ENCODE measurements around the gene CLN3. TPM values are rescaled to one million over a fixed set of nuclear protein-coding genes. Genes with fewer than 3 reads are reported as not detected.

The CLN3 gene
- polyA plus RNA-seq, 3 donors: 37.0 to 113 (median 50.2) TPM

DNA sequence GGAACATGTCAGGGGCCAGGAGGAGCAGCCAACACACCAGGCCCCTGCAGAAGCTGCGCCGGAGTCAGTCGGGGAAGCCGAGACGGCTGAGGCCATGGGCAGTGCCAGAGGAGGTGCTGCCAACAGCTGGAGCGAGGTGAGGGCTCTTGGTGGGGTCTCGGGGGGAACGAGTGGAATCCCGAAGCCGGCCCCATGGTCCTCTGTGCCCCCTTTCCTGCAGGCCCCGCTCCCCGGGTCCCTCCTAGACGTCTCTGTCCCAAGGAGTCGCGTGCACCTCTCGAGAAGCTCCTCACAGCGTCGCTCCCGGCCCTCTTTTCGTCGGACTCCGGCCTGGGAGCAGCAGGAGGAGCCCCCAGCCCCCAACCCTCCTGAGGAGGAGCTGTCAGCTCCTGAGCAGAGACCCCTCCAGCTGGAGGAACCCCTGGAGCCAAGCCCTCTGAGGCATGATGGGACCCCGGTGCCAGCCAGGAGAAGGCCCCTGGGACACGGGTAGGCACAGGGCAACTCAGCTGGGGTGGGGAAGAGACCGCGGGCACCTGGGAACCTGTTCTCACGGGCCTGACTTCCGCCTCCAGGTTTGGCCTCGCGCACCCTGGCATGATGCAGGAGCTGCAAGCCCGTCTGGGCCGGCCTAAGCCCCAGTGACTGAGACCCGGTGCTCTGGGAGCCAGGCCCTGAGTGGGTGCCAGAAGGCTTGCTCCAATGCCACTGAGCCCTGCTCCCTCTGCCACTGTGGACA, 6.2 kb upstream of the CLN3 start:
- intact Hi-C loops (cut with micrococcal nuclease): loop anchor here in 1 of 2 donors (5.0 kb wide), 1 partner anchor 49 kb away; no protein-coding TSS in a partner anchor
- DNase-seq: no peak
- no peak overlapping the region for H3K4me2 ChIP-seq (replicated peaks; ENCODE audit: extremely low read depth, low read length, poor library complexity, severe bottlenecking)
- H3K9me3 ChIP-seq (replicated peaks in 1 of 2; ENCODE audit: control insufficient read depth in 1 of 2, insufficient read depth in 1 of 2, low read length in 2 of 2): no peaks in the 10 kb centered on the region
- Mint-ChIP-seq H3K36me3 (peaks cover 42 to 51% of the 10 kb centered on the region in 2 donors), H3K9me3 (peaks cover 0 to 1% (median 0%) of the 10 kb centered on the region in 7 donors), H3K27ac (peak overlapping the region; percentile 42 to 100 (median 77)), H3K4me1 (peaks cover 57% of the 10 kb centered on the region), H3K4me3 (no peak overlapping the region), H3K27me3 (ENCODE audit: low read depth in 3 of 3) (peaks cover 0 to 1% (median 0%) of the 10 kb centered on the region in 3 donors)
- no peak overlapping the region for H2AFZ ChIP-seq (ENCODE audit: insufficient read depth, low read depth, low read length, poor library complexity, severe bottlenecking)
- H3K27ac ChIP-seq (ENCODE audit: low read depth in 1 of 2, low read length in 2 of 2): peak overlapping the region in 1 of 2 donors; percentile 99
- H3K4me1 ChIP-seq (ENCODE audit: control insufficient read depth in 1 of 2, insufficient read depth in 2 of 2, low read length in 2 of 2): peaks cover 34 to 54% of the 10 kb centered on the region in 2 donors
- H3K9ac ChIP-seq (ENCODE audit: insufficient read depth, low read length, poor library complexity, severe bottlenecking): no peak overlapping the region
- H3K36me3 ChIP-seq (replicated peaks in 1 of 2; ENCODE audit: control insufficient read depth in 1 of 2, insufficient read depth in 2 of 2, low read length in 2 of 2): peaks cover 40 to 63% of the 10 kb centered on the region in 2 donors
- TF ChIP-seq, protein P1, sequence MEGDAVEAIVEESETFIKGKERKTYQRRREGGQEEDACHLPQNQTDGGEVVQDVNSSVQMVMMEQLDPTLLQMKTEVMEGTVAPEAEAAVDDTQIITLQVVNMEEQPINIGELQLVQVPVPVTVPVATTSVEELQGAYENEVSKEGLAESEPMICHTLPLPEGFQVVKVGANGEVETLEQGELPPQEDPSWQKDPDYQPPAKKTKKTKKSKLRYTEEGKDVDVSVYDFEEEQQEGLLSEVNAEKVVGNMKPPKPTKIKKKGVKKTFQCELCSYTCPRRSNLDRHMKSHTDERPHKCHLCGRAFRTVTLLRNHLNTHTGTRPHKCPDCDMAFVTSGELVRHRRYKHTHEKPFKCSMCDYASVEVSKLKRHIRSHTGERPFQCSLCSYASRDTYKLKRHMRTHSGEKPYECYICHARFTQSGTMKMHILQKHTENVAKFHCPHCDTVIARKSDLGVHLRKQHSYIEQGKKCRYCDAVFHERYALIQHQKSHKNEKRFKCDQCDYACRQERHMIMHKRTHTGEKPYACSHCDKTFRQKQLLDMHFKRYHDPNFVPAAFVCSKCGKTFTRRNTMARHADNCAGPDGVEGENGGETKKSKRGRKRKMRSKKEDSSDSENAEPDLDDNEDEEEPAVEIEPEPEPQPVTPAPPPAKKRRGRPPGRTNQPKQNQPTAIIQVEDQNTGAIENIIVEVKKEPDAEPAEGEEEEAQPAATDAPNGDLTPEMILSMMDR (IDR thresholded peaks at IDR 0.05): no peak
- H3K4me3 ChIP-seq (replicated peaks in 1 of 3; ENCODE audit: low read depth in 2 of 3, low read length in 3 of 3): no peak overlapping the region
- 96% methylated on average over 33 of the region's 33 CpGs for WGBS (ENCODE audit: insufficient coverage)
- H3K27me3 ChIP-seq (ENCODE audit: control insufficient read depth in 2 of 2, insufficient read depth in 2 of 2, low read length in 2 of 2): no peaks in the 10 kb centered on the region
- H4K20me1 ChIP-seq (ENCODE audit: insufficient read depth, low read length): peaks cover 58% of the 10 kb centered on the region
- peaks cover 49% of the 10 kb centered on the region for H3K79me2 ChIP-seq (ENCODE audit: insufficient read depth, low read length)

DNA sequence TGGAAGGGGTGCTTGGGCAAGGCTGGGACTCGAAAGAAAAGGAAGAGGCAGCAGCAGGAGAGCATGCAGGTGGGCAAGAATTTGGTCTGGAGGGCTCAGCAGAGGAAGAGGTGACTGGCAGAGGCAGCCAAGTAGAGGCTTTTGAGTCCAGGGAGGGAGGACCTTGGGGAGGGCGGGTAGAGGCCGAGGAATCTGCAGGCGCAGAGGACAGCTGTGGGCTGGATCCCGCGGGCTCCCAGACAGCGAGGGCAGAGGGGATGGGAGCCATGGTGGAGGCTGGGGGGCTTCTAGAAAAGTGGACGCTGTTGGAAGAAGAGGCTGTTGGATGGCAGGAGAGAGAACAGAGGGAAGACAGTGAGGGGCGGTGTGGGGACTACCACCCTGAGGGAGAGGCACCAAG, 5.5 kb upstream of the CLN3 start:
- H4K20me1 ChIP-seq (ENCODE audit: insufficient read depth, low read length): peaks cover 58% of the 10 kb centered on the region
- peak overlapping the region; percentile 100 for H3K4me2 ChIP-seq (replicated peaks; ENCODE audit: extremely low read depth, low read length, poor library complexity, severe bottlenecking)
- H3K36me3 ChIP-seq (replicated peaks in 1 of 2; ENCODE audit: control insufficient read depth in 1 of 2, insufficient read depth in 2 of 2, low read length in 2 of 2): peaks cover 40 to 60% of the 10 kb centered on the region in 2 donors
- H3K4me3 Mint-ChIP-seq: no peak overlapping the region
- intact Hi-C loops (cut with micrococcal nuclease): loop anchor here in 1 of 2 donors (5.0 kb wide), 1 partner anchor 50 kb away; no protein-coding TSS in a partner anchor
- peaks cover 40 to 60% of the 10 kb centered on the region in 2 donors for H3K4me1 ChIP-seq (ENCODE audit: control insufficient read depth in 1 of 2, insufficient read depth in 2 of 2, low read length in 2 of 2)
- H3K79me2 ChIP-seq (ENCODE audit: insufficient read depth, low read length): peaks cover 55% of the 10 kb centered on the region
- WGBS (ENCODE audit: insufficient coverage): 94% methylated on average over 9 of the region's 9 CpGs
- no peaks in the 10 kb centered on the region for H3K27me3 ChIP-seq (ENCODE audit: control insufficient read depth in 2 of 2, insufficient read depth in 2 of 2, low read length in 2 of 2)
- no peaks in the 10 kb centered on the region for H3K9me3 ChIP-seq (replicated peaks in 1 of 2; ENCODE audit: control insufficient read depth in 1 of 2, insufficient read depth in 1 of 2, low read length in 2 of 2)
- peaks cover 0 to 1% (median 0%) of the 10 kb centered on the region in 7 donors for H3K9me3 Mint-ChIP-seq
- H3K36me3 Mint-ChIP-seq: peaks cover 42 to 51% of the 10 kb centered on the region in 2 donors
- H3K9ac ChIP-seq (ENCODE audit: insufficient read depth, low read length, poor library complexity, severe bottlenecking): no peak overlapping the region
- no peak overlapping the region for H2AFZ ChIP-seq (ENCODE audit: insufficient read depth, low read depth, low read length, poor library complexity, severe bottlenecking)
- H3K4me3 ChIP-seq (replicated peaks in 1 of 3; ENCODE audit: low read depth in 2 of 3, low read length in 3 of 3): no peak overlapping the region
- H3K27ac ChIP-seq (ENCODE audit: low read depth in 1 of 2, low read length in 2 of 2): peak overlapping the region in 1 of 2 donors; percentile 99
- H3K27ac Mint-ChIP-seq: peak overlapping the region; percentile 67 to 100 (median 99)
- no peak for DNase-seq
- peaks cover 60% of the 10 kb centered on the region for H3K4me1 Mint-ChIP-seq
- H3K27me3 Mint-ChIP-seq (ENCODE audit: low read depth in 3 of 3): peaks cover 0 to 1% (median 0%) of the 10 kb centered on the region in 3 donors
- TF ChIP-seq, protein P1 (IDR thresholded peaks at IDR 0.05): no peak
